SK-N-SH (cell line): Measurements from ENCODE around the gene ZYG11B. TPM values are rescaled to one million over a fixed set of nuclear protein-coding genes. Genes with fewer than 3 reads are reported as not detected.
"Not testable (repeated sequence)": the region's sequence is repeated elsewhere in the genome, so short reads cannot be mapped to it uniquely, and the experiment has no call there.

Source experiments
- CTCF ChIA-PET: fragments of 300-600, 350-600 bp; formaldehyde crosslinking; extraction: SDS; loops from one replicate; lab custom pipeline; 2021; lab: Yijun Ruan, JAX
- POLR2A ChIA-PET: fragments of 350-600 bp; sonication (Branson Sonifier 250); formaldehyde crosslinking; extraction: SDS; loops from one replicate; lab custom pipeline; 2020; ENCODE audit warnings: antibody characterized with exemption, inconsistent platforms; lab: Yijun Ruan, JAX
- DNase-seq: peaks from one replicate; pipeline ENCODE4 v3.0.0; 2012
- H2AFZ ChIP-seq: fragments of 200-600 bp; sonication (generic); 2 replicates; pipeline ENCODE4 v1.8.1; 2016; ENCODE audit warnings: antibody characterized with exemption, mild to moderate bottlenecking, low read depth
- H3F3A ChIP-seq: fragments of 200-600 bp; sonication (generic); replicated peaks from 2 replicates; pipeline ENCODE3; 2016; ENCODE audit warnings: antibody characterized with exemption, mild to moderate bottlenecking; ENCODE audit not compliant: insufficient read depth
- H3K27ac ChIP-seq, 2 experiments: fragments of 200-500 bp in 1 of 2; fragments of 200-600 bp in 1 of 2; sonication (Bioruptor generic) in 1 of 2; sonication (generic), shearing (Covaris generic) in 1 of 2; 2 replicates each; pipeline versions ENCODE4 v1.5.1 to v1.6.1; 2014 to 2016; ENCODE audit warnings: low read depth in 2 of 2, inconsistent platforms in 1 of 2, low read length in 1 of 2, mild to moderate bottlenecking in 1 of 2, mixed read lengths in 1 of 2
- H3K27me3 ChIP-seq: fragments of 200-600 bp; sonication (generic), shearing (Covaris generic); 2 replicates; pipeline ENCODE4 v1.6.1; 2016; ENCODE audit warnings: mixed run types; ENCODE audit not compliant: insufficient read depth
- H3K36me3 ChIP-seq, 2 experiments: fragments of 200-500 bp in 1 of 2; fragments of 200-600 bp in 1 of 2; sonication (Bioruptor generic) in 1 of 2; sonication (generic) in 1 of 2; replicated peaks in 1 of 2; 2 replicates each; pipeline versions ENCODE3 to v1.5.1; 2014 to 2016; ENCODE audit warnings: low read length in 1 of 2, mild to moderate bottlenecking in 1 of 2; ENCODE audit not compliant: insufficient read depth in 2 of 2, control insufficient read depth in 1 of 2
- H3K4me1 ChIP-seq, 2 experiments: fragments of 200-500 bp in 1 of 2; fragments of 200-600 bp in 1 of 2; sonication (Bioruptor generic) in 1 of 2; sonication (generic), shearing (Covaris generic) in 1 of 2; 2 replicates each; pipeline versions ENCODE4 v1.5.1 to v1.6.1; 2014 to 2016; ENCODE audit warnings: low read depth in 1 of 2, low read length in 1 of 2, mixed run types in 1 of 2; ENCODE audit not compliant: insufficient read depth in 2 of 2, control insufficient read depth in 1 of 2
- H3K4me2 ChIP-seq: fragments of 200-600 bp; sonication (generic), shearing (Covaris generic); 2 replicates; pipeline ENCODE4 v1.6.1; 2017; ENCODE audit warnings: mixed run types
- H3K4me3 ChIP-seq, 2 experiments: fragments of 200-500 bp in 1 of 2; fragments of 200-600 bp in 1 of 2; sonication (Bioruptor generic) in 1 of 2; sonication (generic), shearing (Covaris generic) in 1 of 2; 2 replicates each; pipeline versions ENCODE4 v1.5.1 to v1.8.1; 2014 to 2016; ENCODE audit warnings: low read depth in 2 of 2, inconsistent platforms in 1 of 2, low read length in 1 of 2, mild to moderate bottlenecking in 1 of 2, mixed read lengths in 1 of 2, moderate library complexity in 1 of 2
- H3K79me2 ChIP-seq: fragments of 200-600 bp; sonication (generic); 2 replicates; pipeline ENCODE4 v1.8.1; 2017; ENCODE audit warnings: mild to moderate bottlenecking; ENCODE audit not compliant: insufficient read depth
- H3K9ac ChIP-seq: fragments of 200-600 bp; sonication (generic); 2 replicates; pipeline ENCODE4 v1.6.1; 2017; ENCODE audit warnings: mixed run types
- H3K9me2 ChIP-seq: fragments of 200-600 bp; sonication (generic); 2 replicates; pipeline ENCODE4 v1.6.1; 2017; ENCODE audit warnings: mixed run types
- H3K9me3 ChIP-seq: fragments of 200-600 bp; sonication (generic); 2 replicates; pipeline ENCODE4 v1.6.1; 2017; ENCODE audit warnings: mixed run types, mild to moderate bottlenecking, moderate library complexity
- H4K20me1 ChIP-seq: fragments of 200-600 bp; sonication (generic); 2 replicates; pipeline ENCODE4 v1.6.1; 2017; ENCODE audit warnings: mild to moderate bottlenecking, mixed run types; ENCODE audit not compliant: insufficient read depth
- EP300 ChIP-seq, 2 experiments: IDR thresholded peaks; 2 replicates each; pipeline versions ENCODE4 v1.4.0 to v1.6.1; 2012; ENCODE audit warnings: borderline replicate concordance in 1 of 2, low read depth in 1 of 2, low read length in 1 of 2
- EZH2phosphoT487 ChIP-seq: fragments of 200-600 bp; sonication (generic); IDR thresholded peaks from 2 replicates; pipeline ENCODE4 v1.6.1; 2017; ENCODE audit warnings: low read depth, mixed run types, mild to moderate bottlenecking, antibody characterized with exemption, moderate library complexity, borderline replicate concordance
- FOSL2 ChIP-seq: IDR thresholded peaks from 2 replicates; pipeline ENCODE4 v1.4.0; 2012; ENCODE audit warnings: low read depth, mild to moderate bottlenecking, moderate library complexity, borderline replicate concordance
- FOXM1 ChIP-seq: IDR thresholded peaks from 2 replicates; pipeline ENCODE4 v1.4.0; 2012; ENCODE audit warnings: low read depth, mild to moderate bottlenecking
- GATA2 ChIP-seq: sonication (generic); formaldehyde crosslinking; IDR thresholded peaks from 2 replicates; pipeline ENCODE4 v1.5.0; 2020; ENCODE audit warnings: mild to moderate bottlenecking, missing genetic modification reagents
- MEF2A ChIP-seq: IDR thresholded peaks from 2 replicates; pipeline ENCODE4 v1.4.0; 2012; ENCODE audit warnings: low read depth, borderline replicate concordance
- MXI1 ChIP-seq: IDR thresholded peaks from 2 replicates; pipeline ENCODE4 v1.6.1; 2012; ENCODE audit warnings: mild to moderate bottlenecking, low read depth, low read length, improper control_type of control experiment
- NFIC ChIP-seq: IDR thresholded peaks from 2 replicates; pipeline ENCODE4 v1.4.0; 2012; ENCODE audit warnings: borderline replicate concordance
- NRF1 ChIP-seq: IDR thresholded peaks from 2 replicates; pipeline ENCODE4 v1.6.1; 2012; ENCODE audit warnings: low read depth, mild to moderate bottlenecking, low read length
- POLR2AphosphoS5 ChIP-seq: IDR thresholded peaks from 2 replicates; pipeline ENCODE4 v1.6.1; 2012; ENCODE audit warnings: low read depth, low read length
- RAD21 ChIP-seq: IDR thresholded peaks from 2 replicates; pipeline ENCODE4 v1.6.1; 2012; ENCODE audit warnings: mild to moderate bottlenecking, low read length
- RCOR1 ChIP-seq: fragments of 150-350 bp; IDR thresholded peaks from 2 replicates; pipeline ENCODE4 v1.6.1; 2017; ENCODE audit warnings: antibody characterized with exemption, low read length
- RXRA ChIP-seq: IDR thresholded peaks from 2 replicates; pipeline ENCODE4 v1.4.0; 2012; ENCODE audit warnings: low read depth, mild to moderate bottlenecking, borderline replicate concordance
- SMC3 ChIP-seq: IDR thresholded peaks from 2 replicates; pipeline ENCODE4 v1.6.1; 2012; ENCODE audit warnings: low read depth, low read length, improper control_type of control experiment
- TAF1 ChIP-seq: IDR thresholded peaks from 2 replicates; pipeline ENCODE4 v1.6.1; 2012; ENCODE audit warnings: low read depth, mild to moderate bottlenecking, low read length, moderate library complexity, borderline replicate concordance
- WGBS: methylation state at CpG from one replicate; pipeline ENCODE4 v1.1.6; 2017; ENCODE audit warnings: low lambda C conversion rate; 5-methylcytosine and 5-hydroxymethylcytosine counted together
- polyA plus RNA-seq, 3 experiments: library from polyadenylated mRNA; depleted of rRNA; stranded (reverse); fragments of >200 nt; gene quantifications; 2 replicates each; pipeline ENCODE4 v1.2.3, GENCODE V29; 2012
- TF ChIP-seq, protein P1 (sequence below): IDR thresholded peaks from 2 replicates; pipeline ENCODE4 v1.6.1; 2012; ENCODE audit warnings: mild to moderate bottlenecking, low read depth, low read length, moderate library complexity
- TF ChIP-seq, protein P2 (sequence below): fragments of 200-600 bp; sonication (generic); IDR thresholded peaks from 2 replicates; pipeline ENCODE4 v1.6.1; 2017; ENCODE audit warnings: antibody characterized with exemption, mild to moderate bottlenecking, moderate library complexity
- TF ChIP-seq, protein P3 (sequence below): IDR thresholded peaks from 2 replicates; pipeline ENCODE4 v1.4.0; 2012; ENCODE audit warnings: low read depth, borderline replicate concordance

Gene ZYG11B
- polyA plus RNA-seq, 1 of the 3 experiments (the other 2 are of a cell fraction): 5.8 TPM

DNA sequence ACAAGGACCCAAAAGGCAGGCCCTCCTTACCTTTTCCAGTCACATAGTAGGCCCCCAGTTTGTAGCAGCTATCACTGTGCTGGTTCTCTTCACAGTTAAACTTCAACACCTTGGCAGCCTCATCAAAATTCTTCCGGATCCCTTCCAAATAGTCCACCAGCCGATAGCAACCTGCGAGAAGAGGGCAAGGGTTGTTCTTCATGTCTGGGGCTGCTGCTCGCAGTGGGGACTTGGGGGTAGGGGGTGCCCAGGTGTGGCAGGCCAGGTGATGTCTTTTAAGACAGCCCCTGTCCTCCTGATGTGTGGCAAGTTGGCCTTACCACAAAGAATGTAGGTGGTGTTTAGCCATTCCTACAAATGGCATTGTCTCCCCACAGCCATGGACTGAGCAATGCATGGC, 33.6 kb upstream of the ZYG11B start:
- 100% methylated on average over 2 of the region's 4 CpGs for WGBS
- H3F3A ChIP-seq: no peaks in the 10 kb centered on the region
- H3K27me3 ChIP-seq: no peaks in the 10 kb centered on the region
- H3K4me1 ChIP-seq: no peaks in the 10 kb centered on the region; a peak in 1 of 4 replicates
- TF ChIP-seq, protein P1, sequence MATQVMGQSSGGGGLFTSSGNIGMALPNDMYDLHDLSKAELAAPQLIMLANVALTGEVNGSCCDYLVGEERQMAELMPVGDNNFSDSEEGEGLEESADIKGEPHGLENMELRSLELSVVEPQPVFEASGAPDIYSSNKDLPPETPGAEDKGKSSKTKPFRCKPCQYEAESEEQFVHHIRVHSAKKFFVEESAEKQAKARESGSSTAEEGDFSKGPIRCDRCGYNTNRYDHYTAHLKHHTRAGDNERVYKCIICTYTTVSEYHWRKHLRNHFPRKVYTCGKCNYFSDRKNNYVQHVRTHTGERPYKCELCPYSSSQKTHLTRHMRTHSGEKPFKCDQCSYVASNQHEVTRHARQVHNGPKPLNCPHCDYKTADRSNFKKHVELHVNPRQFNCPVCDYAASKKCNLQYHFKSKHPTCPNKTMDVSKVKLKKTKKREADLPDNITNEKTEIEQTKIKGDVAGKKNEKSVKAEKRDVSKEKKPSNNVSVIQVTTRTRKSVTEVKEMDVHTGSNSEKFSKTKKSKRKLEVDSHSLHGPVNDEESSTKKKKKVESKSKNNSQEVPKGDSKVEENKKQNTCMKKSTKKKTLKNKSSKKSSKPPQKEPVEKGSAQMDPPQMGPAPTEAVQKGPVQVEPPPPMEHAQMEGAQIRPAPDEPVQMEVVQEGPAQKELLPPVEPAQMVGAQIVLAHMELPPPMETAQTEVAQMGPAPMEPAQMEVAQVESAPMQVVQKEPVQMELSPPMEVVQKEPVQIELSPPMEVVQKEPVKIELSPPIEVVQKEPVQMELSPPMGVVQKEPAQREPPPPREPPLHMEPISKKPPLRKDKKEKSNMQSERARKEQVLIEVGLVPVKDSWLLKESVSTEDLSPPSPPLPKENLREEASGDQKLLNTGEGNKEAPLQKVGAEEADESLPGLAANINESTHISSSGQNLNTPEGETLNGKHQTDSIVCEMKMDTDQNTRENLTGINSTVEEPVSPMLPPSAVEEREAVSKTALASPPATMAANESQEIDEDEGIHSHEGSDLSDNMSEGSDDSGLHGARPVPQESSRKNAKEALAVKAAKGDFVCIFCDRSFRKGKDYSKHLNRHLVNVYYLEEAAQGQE: no peak
- TF ChIP-seq NFIC (no peak), RCOR1 (no peak), EP300 (IDR thresholded peaks at IDR 0.05; ENCODE audit: borderline replicate concordance in 1 of 2, low read depth in 1 of 2, low read length in 1 of 2) (no peak), NRF1 (no peak), MEF2A (no peak), FOSL2 (no peak), RAD21 (no peak), EZH2phosphoT487 (no peak), FOXM1 (no peak), RXRA (no peak), GATA2 (CRISPR knock-in tag) (no peak), POLR2AphosphoS5 (no peak), MXI1 (no peak), TAF1 (no peak), SMC3 (no peak)
- TF ChIP-seq, protein P2, sequence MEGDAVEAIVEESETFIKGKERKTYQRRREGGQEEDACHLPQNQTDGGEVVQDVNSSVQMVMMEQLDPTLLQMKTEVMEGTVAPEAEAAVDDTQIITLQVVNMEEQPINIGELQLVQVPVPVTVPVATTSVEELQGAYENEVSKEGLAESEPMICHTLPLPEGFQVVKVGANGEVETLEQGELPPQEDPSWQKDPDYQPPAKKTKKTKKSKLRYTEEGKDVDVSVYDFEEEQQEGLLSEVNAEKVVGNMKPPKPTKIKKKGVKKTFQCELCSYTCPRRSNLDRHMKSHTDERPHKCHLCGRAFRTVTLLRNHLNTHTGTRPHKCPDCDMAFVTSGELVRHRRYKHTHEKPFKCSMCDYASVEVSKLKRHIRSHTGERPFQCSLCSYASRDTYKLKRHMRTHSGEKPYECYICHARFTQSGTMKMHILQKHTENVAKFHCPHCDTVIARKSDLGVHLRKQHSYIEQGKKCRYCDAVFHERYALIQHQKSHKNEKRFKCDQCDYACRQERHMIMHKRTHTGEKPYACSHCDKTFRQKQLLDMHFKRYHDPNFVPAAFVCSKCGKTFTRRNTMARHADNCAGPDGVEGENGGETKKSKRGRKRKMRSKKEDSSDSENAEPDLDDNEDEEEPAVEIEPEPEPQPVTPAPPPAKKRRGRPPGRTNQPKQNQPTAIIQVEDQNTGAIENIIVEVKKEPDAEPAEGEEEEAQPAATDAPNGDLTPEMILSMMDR: no peak
- TF ChIP-seq, protein P3, sequence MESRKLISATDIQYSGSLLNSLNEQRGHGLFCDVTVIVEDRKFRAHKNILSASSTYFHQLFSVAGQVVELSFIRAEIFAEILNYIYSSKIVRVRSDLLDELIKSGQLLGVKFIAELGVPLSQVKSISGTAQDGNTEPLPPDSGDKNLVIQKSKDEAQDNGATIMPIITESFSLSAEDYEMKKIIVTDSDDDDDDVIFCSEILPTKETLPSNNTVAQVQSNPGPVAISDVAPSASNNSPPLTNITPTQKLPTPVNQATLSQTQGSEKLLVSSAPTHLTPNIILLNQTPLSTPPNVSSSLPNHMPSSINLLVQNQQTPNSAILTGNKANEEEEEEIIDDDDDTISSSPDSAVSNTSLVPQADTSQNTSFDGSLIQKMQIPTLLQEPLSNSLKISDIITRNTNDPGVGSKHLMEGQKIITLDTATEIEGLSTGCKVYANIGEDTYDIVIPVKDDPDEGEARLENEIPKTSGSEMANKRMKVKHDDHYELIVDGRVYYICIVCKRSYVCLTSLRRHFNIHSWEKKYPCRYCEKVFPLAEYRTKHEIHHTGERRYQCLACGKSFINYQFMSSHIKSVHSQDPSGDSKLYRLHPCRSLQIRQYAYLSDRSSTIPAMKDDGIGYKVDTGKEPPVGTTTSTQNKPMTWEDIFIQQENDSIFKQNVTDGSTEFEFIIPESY: no peak
- no peak overlapping the region for H2AFZ ChIP-seq
- H3K9me2 ChIP-seq: no peaks in the 10 kb centered on the region
- no peak overlapping the region for H3K27ac ChIP-seq
- ChIA-PET CTCF (interaction anchor here (0.7 kb wide), 1 partner anchor 55 kb away, joined by 3 read pairs; no protein-coding TSS in a partner anchor), POLR2A (no interaction called here)
- H3K9me3 ChIP-seq: no peaks in the 10 kb centered on the region
- no peak overlapping the region for H3K9ac ChIP-seq
- no peak overlapping the region for H3K4me2 ChIP-seq
- H3K79me2 ChIP-seq: peaks cover 55% of the 10 kb centered on the region
- H4K20me1 ChIP-seq: no peaks in the 10 kb centered on the region
- H3K4me3 ChIP-seq: no peak overlapping the region
- H3K36me3 ChIP-seq: peaks cover 14 to 28% of the 10 kb centered on the region in 2 experiments
- no peak for DNase-seq

DNA sequence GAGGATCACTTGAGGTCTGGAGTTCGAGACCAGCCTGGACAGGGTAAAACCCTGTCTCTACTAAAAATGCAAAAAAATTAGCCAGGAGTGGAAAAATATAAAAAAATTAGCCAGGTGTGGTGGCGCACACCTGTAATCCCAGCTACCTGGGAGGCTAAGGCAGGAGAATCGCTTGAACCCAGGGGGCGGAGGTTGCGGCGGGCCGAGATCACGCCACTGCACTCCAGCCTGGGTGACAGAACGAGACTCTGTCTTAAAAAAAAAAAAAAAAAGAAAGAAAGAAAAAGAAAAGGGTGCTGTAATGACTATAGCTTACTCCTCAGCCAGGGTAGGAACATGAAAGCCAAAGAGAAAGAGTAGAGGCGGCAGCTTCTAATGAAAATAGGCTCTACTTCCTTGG, 32.9 kb upstream of the ZYG11B start:
- H3K9ac ChIP-seq, H3K4me2 ChIP-seq, CTCF ChIA-PET, H3F3A ChIP-seq, H3K27me3 ChIP-seq, DNase-seq, H3K9me2 ChIP-seq, H3K9me3 ChIP-seq, H3K4me3 ChIP-seq, POLR2A ChIA-PET, H3K4me1 ChIP-seq, H2AFZ ChIP-seq, H3K27ac ChIP-seq, H4K20me1 ChIP-seq: not testable (repeated sequence)
- over 99% methylated on average over 10 of the region's 10 CpGs for WGBS
- peaks cover 59% of the 10 kb centered on the region for H3K79me2 ChIP-seq
- H3K36me3 ChIP-seq: peaks cover 10 to 24% of the 10 kb centered on the region in 2 experiments
